PC-3 (cell line): ENCODE results near the gene ZFYVE9. TPM values are rescaled to one million over a fixed set of nuclear protein-coding genes. Genes with fewer than 3 reads are reported as not detected.

Experiments used
- ATAC-seq: fragments of 200-7000 bp; cut with Tn5 transposase; 2 replicates; pipeline ENCODE4 v1.9.1; 2020; ENCODE audit warnings: mild to moderate bottlenecking, moderate library complexity
- BruUV-seq: library from RNA; stranded (reverse); fragments of 400-500 nt; replicated peaks from 2 replicates; lab custom pipeline; 2021; lab: Mats Ljungman, UMichigan
- CTCF ChIA-PET: fragments of 300-600 bp; sonication (Branson Sonifier 250); formaldehyde crosslinking; loops from one replicate; lab custom pipeline; 2022; ENCODE audit warnings: antibody characterized with exemption; lab: Charles Lee
- POLR2A ChIA-PET: fragments of 300-600 bp; sonication (Branson Sonifier 250); formaldehyde crosslinking; loops from one replicate; lab custom pipeline; 2022; ENCODE audit warnings: antibody characterized with exemption; ENCODE audit not compliant: unreplicated experiment; lab: Charles Lee
- DNase-seq: peaks from one replicate; pipeline ENCODE4 v3.0.0-alpha.2; 2015
- H2AFZ ChIP-seq: fragments of 300-600 bp; sonication (generic); 2 replicates; pipeline ENCODE4 v1.6.0; 2016; ENCODE audit warnings: antibody characterized with exemption, low read length
- H3F3A ChIP-seq: fragments of 300-600 bp; sonication (generic); one replicate; pipeline ENCODE4 v1.6.0; 2017; ENCODE audit warnings: antibody characterized with exemption, low read length, control low read depth, mild to moderate bottlenecking; ENCODE audit not compliant: unreplicated experiment
- H3K27ac ChIP-seq: fragments of 300-600 bp; sonication (generic); 2 replicates; pipeline ENCODE4 v1.5.1; 2016; ENCODE audit warnings: mild to moderate bottlenecking, low read length
- H3K27me3 ChIP-seq: fragments of 300-600 bp; sonication (generic); 2 replicates; pipeline ENCODE4 v1.6.1; 2016; ENCODE audit warnings: low read length, mixed read lengths
- H3K36me3 ChIP-seq: fragments of 300-600 bp; sonication (generic); 2 replicates; pipeline ENCODE4 v1.6.1; 2016; ENCODE audit warnings: low read depth, mixed run types, low read length, mixed read lengths
- H3K4me1 ChIP-seq: fragments of 300-600 bp; sonication (generic); 2 replicates; pipeline ENCODE4 v1.5.1; 2016; ENCODE audit warnings: low read length; ENCODE audit not compliant: insufficient read depth
- H3K4me2 ChIP-seq: fragments of 300-600 bp; sonication (generic); 2 replicates; pipeline ENCODE4 v1.6.0; 2016; ENCODE audit warnings: low read length
- H3K4me3 ChIP-seq: fragments of 300-600 bp; sonication (generic); 2 replicates; pipeline ENCODE4 v1.5.1; 2016; ENCODE audit warnings: mild to moderate bottlenecking, low read length, mixed read lengths
- H3K79me2 ChIP-seq: fragments of 300-600 bp; sonication (generic); 2 replicates; pipeline ENCODE4 v1.6.1; 2017; ENCODE audit warnings: low read length, mixed read lengths
- H3K9ac ChIP-seq: fragments of 300-600 bp; sonication (generic); 2 replicates; pipeline ENCODE4 v1.6.0; 2016; ENCODE audit warnings: mild to moderate bottlenecking, low read length
- H3K9me2 ChIP-seq: fragments of 300-600 bp; sonication (generic); replicated peaks from 2 replicates; pipeline ENCODE4 v1.6.1; 2016; ENCODE audit warnings: mixed run types, low read length, mixed read lengths
- H3K9me3 ChIP-seq: fragments of 300-600 bp; sonication (generic); 2 replicates; pipeline ENCODE4 v1.6.1; 2016; ENCODE audit warnings: low read length, mixed read lengths
- H4K20me1 ChIP-seq: fragments of 300-600 bp; sonication (generic); 2 replicates; pipeline ENCODE4 v1.6.1; 2016; ENCODE audit warnings: low read length, mixed read lengths
- EZH2 ChIP-seq: fragments of 300-600 bp; sonication (generic); IDR thresholded peaks from one replicate; pipeline ENCODE4 v1.6.1; 2017; ENCODE audit warnings: antibody characterized with exemption, mild to moderate bottlenecking, low read length; ENCODE audit not compliant: unreplicated experiment
- EZH2phosphoT487 ChIP-seq: fragments of 300-600 bp; sonication (generic); IDR thresholded peaks from 2 replicates; pipeline ENCODE4 v1.6.1; 2018; ENCODE audit warnings: mild to moderate bottlenecking, antibody characterized with exemption, low read length, borderline replicate concordance
- intact Hi-C: fragments of 100-400 bp; cut with micrococcal nuclease; formaldehyde crosslinking; loops from 2 replicates; pipeline ENCODE4 v1.9.0; 2023
- total RNA-seq: library from RNA; depleted of rRNA; stranded (reverse); fragments of >200 nt; gene quantifications from 2 replicates; pipeline ENCODE4 v1.2.3, GENCODE V29; 2014
- TF ChIP-seq, protein P1 (sequence below): fragments of 300-600 bp; sonication (generic); conservative IDR thresholded peaks from 2 replicates; pipeline ENCODE4 v1.5.1; 2017; ENCODE audit warnings: antibody characterized with exemption, low read depth, mild to moderate bottlenecking, low read length

The ZFYVE9 gene
- total RNA-seq, 1 experiment from 2014 or later, result 14.2 TPM

DNA sequence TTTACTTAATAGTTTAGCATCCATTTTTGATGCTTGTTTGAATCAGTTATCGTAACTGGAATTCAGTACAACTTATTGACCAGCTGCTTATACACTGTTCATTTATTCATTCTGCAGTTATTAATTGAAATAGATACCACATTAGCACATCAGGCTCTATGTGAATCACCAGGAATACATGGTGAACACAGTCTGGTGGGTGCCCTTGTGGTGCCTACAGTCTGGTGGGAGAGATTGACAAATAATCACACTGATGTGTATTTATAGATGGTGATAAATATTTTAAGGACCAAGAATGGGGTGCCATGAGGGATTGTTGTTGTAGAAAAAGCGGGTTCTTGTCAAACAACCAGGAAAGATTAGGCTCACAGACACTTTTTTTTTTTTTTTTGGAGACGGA lies 87.6 kb downstream of the ZFYVE9 start:
- ChIA-PET POLR2A (no interaction called here), CTCF (no interaction called here)
- Histone ChIP-seq H3F3A (no peaks in the 10 kb centered on the region), H3K9me3 (no peaks in the 10 kb centered on the region), H3K9me2 (no peaks in the 10 kb centered on the region), H3K36me3 (no peaks in the 10 kb centered on the region), H3K27ac (no peak overlapping the region), H3K79me2 (no peaks in the 10 kb centered on the region), H3K9ac (no peak overlapping the region), H3K27me3 (no peaks in the 10 kb centered on the region), H3K4me2 (no peak overlapping the region), H3K4me3 (no peak overlapping the region), H2AFZ (no peak overlapping the region), H3K4me1 (peaks cover 2% of the 10 kb centered on the region; the same call in 1 of the 2 replicates), H4K20me1 (no peaks in the 10 kb centered on the region)
- intact Hi-C loops, result no loop called here
- ATAC-seq, result no peak
- TF ChIP-seq EZH2 (no peak), EZH2phosphoT487 (no peak)
- TF ChIP-seq, protein P1, sequence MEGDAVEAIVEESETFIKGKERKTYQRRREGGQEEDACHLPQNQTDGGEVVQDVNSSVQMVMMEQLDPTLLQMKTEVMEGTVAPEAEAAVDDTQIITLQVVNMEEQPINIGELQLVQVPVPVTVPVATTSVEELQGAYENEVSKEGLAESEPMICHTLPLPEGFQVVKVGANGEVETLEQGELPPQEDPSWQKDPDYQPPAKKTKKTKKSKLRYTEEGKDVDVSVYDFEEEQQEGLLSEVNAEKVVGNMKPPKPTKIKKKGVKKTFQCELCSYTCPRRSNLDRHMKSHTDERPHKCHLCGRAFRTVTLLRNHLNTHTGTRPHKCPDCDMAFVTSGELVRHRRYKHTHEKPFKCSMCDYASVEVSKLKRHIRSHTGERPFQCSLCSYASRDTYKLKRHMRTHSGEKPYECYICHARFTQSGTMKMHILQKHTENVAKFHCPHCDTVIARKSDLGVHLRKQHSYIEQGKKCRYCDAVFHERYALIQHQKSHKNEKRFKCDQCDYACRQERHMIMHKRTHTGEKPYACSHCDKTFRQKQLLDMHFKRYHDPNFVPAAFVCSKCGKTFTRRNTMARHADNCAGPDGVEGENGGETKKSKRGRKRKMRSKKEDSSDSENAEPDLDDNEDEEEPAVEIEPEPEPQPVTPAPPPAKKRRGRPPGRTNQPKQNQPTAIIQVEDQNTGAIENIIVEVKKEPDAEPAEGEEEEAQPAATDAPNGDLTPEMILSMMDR, result no peak
- no TSS peak for BruUV-seq
- DNase-seq, result no peak

DNA sequence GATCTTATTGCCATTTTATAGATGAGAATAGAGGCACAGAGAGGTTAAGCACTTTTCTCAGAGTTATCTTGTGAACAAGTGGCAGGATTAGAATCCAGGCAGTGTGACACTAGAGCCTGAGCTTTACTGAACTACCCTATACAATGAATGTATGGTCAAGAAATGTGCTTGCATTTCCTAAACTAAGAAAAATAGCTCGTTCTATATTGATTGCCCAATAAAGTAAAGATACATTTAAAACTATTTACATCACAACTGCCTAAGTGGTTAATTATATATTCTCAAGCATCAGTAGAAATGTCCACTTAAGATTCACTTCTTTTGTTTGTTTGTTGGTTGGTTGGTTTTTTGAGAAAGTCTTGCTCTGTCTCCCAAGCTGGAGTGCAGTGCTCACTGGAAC lies 91.6 kb downstream of the ZFYVE9 start:
- ChIA-PET CTCF (no interaction called here), POLR2A (no interaction called here)

DNA sequence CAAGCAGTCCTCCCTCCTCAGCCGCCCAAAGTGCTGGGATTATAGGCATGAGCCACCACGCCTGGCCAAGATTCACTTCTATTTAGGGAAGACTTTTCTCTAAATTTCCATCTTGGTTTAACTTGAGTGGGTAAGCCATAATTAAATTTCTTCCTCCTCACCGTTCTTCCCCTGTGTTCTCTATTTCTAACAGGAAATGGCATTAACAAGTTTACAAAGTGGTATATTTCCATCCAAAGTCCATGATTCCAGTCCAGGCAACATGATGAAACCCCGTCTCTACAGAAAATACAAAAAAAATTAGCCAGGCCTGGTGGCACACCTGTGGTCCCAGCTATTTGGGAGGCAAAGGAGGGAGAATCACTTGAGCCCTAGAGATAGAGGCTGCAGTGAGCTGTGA lies 92.1 kb downstream of the ZFYVE9 start:
- intact Hi-C loops, result no loop called here
- no peak overlapping the region for H3K9ac ChIP-seq
- ChIA-PET POLR2A (no interaction called here), CTCF (no interaction called here)
- H3K27ac ChIP-seq, result no peak overlapping the region
- H3K4me3 ChIP-seq, result no peak overlapping the region
- no peaks in the 10 kb centered on the region for H4K20me1 ChIP-seq
- no peaks in the 10 kb centered on the region for H3K27me3 ChIP-seq
- H3K9me3 ChIP-seq, result no peaks in the 10 kb centered on the region
- no peaks in the 10 kb centered on the region for H3K36me3 ChIP-seq
- no peak for DNase-seq
- no peaks in the 10 kb centered on the region for H3K79me2 ChIP-seq
- no peaks in the 10 kb centered on the region for H3F3A ChIP-seq
- TF ChIP-seq, protein P1, result no peak
- TF ChIP-seq EZH2phosphoT487, result no peak
- no peak for TF ChIP-seq EZH2
- H3K4me1 ChIP-seq, result peaks cover 28% of the 10 kb centered on the region
- no peak for ATAC-seq
- H3K9me2 ChIP-seq, result no peaks in the 10 kb centered on the region
- H2AFZ ChIP-seq, result no peak overlapping the region
- no TSS peak for BruUV-seq
- H3K4me2 ChIP-seq, result no peak overlapping the region

More for the DNA sequence above, 91.6 kb downstream of the ZFYVE9 start:
- no peaks in the 10 kb centered on the region for H3F3A ChIP-seq
- no peak overlapping the region for H3K27ac ChIP-seq
- no peaks in the 10 kb centered on the region for H3K9me2 ChIP-seq
- no peak overlapping the region for H2AFZ ChIP-seq
- TF ChIP-seq EZH2, result no peak
- TF ChIP-seq, protein P1, result no peak
- no peak for TF ChIP-seq EZH2phosphoT487
- no peak overlapping the region for H3K9ac ChIP-seq
- no peaks in the 10 kb centered on the region for H3K27me3 ChIP-seq
- no peak overlapping the region for H3K4me2 ChIP-seq
- H3K4me1 ChIP-seq, result peaks cover 22% of the 10 kb centered on the region
- BruUV-seq, result no TSS peak
- intact Hi-C loops, result no loop called here
- no peaks in the 10 kb centered on the region for H3K9me3 ChIP-seq
- H3K4me3 ChIP-seq, result no peak overlapping the region
- no peaks in the 10 kb centered on the region for H3K36me3 ChIP-seq
- no peaks in the 10 kb centered on the region for H4K20me1 ChIP-seq
- ATAC-seq, result no peak
- no peak for DNase-seq
- no peaks in the 10 kb centered on the region for H3K79me2 ChIP-seq
